VCaP (cell line): ENCODE results near the gene TRAPPC6A.

Experiments used
- H3K27ac ChIP-seq: fragments of 450-650 bp; 2 replicates; pipeline ENCODE4 v1.5.1; 2017
- TF ChIP-seq, protein P1 (sequence below): fragments of 450-650 bp; conservative IDR thresholded peaks from 2 replicates; pipeline ENCODE4 v1.5.1; 2017; ENCODE audit warnings: mild to moderate bottlenecking, moderate library complexity

The TRAPPC6A gene

DNA sequence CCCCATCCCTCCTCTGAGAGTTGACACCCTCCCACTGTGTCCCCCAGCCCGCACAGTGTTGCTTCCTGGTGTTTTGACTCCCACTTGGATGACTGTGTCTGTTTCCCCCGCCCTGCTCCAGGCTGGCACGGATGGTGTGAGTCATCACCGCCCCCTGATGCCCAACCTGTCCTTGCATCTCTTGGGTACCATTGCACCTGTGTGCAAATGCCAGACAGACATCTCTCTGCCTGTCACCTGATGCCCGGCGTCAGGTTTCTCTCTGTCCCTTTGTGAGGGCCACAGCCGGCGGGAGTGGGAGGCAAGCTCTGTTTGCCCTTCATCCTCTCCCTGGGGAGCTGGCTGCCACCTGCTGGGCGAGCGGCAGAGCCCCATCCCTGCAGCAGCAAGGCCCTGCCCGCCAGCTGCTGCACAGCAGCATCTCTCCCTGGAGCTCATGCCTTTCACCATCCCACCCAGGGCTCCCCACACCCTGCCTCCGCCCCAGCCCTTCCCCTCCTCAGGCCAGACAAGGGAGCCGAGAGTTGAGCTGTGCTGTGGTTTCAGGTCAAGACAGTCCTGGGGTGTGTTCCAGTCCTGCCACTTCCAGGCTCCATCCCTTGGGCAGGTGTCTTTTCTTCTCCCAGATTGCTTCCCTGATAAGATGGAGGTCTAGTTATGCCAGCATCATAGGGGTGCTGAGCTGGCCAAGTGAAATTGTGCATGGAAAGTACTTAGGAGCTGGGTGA, 47.0 kb downstream of the TRAPPC6A start:
- H3K27ac ChIP-seq, result peak overlapping the region; percentile 15; the same call in 1 of the 2 replicates
- TF ChIP-seq, protein P1, sequence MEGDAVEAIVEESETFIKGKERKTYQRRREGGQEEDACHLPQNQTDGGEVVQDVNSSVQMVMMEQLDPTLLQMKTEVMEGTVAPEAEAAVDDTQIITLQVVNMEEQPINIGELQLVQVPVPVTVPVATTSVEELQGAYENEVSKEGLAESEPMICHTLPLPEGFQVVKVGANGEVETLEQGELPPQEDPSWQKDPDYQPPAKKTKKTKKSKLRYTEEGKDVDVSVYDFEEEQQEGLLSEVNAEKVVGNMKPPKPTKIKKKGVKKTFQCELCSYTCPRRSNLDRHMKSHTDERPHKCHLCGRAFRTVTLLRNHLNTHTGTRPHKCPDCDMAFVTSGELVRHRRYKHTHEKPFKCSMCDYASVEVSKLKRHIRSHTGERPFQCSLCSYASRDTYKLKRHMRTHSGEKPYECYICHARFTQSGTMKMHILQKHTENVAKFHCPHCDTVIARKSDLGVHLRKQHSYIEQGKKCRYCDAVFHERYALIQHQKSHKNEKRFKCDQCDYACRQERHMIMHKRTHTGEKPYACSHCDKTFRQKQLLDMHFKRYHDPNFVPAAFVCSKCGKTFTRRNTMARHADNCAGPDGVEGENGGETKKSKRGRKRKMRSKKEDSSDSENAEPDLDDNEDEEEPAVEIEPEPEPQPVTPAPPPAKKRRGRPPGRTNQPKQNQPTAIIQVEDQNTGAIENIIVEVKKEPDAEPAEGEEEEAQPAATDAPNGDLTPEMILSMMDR, result peak; percentile 85

DNA sequence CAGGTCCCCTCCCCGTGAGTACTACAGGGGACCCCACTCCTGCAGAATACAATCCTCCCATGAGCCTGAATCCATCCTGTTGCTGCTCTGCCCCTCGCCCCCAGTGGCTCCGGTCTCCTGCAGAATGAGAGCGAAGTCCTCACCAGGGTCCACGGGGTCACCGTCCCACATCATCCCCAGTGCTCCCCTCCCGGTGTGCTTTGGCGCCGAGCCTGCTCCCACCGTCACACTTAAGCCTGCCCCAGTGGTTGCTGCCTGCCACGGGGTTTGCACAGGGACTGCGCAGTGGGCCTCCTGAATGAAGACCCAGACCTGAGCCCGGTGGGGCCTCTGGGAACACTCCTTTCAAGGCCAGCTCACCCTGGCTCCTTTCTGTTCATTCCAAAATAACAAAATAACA, 47.8 kb downstream of the TRAPPC6A start:
- H3K27ac ChIP-seq, result peak overlapping the region; percentile 15; the same call in 1 of the 2 replicates
- TF ChIP-seq, protein P1, result no peak

DNA sequence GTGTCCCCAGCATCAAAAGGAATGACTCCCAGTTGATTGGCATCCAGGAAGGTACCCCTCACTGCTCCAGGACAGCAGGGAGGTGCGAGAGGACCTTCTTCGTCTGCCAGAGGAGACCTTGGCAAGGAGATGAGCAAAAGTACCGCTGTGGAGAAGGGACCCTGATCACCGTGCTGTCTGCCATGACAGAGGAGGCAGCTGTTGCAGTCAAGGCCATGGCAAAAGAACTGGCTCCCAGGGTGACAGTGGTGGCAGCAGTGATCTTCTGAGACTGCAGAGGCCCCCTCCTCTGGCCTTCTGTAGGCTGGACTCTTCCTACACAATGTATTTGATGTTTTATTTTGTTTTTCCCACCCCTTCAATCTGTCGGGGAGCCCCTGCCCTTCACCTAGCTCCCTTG, 49.2 kb downstream of the TRAPPC6A start:
- H3K27ac ChIP-seq, result no peak overlapping the region
- TF ChIP-seq, protein P1, result no peak

DNA sequence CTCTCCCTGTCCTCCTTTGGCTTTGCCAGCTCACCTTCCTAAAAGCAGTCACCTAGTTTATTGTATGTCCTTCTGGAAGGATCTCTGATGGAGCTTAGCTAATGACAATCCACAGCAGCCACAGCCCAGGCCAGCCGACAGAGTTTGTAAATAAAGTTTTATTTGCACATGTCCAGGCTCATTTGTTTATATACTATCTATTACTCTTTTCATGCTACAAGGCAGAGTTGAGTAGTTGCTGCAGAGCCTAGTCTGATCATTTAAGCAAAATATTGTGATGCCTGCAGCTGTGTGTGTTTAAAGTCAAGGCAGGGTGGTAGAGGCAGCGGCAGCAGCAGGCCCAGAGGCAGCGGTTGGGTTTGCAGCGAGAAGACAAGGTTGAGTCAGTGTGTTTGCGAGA, 49.9 kb downstream of the TRAPPC6A start:
- TF ChIP-seq, protein P1, result no peak
- no peak overlapping the region for H3K27ac ChIP-seq

DNA sequence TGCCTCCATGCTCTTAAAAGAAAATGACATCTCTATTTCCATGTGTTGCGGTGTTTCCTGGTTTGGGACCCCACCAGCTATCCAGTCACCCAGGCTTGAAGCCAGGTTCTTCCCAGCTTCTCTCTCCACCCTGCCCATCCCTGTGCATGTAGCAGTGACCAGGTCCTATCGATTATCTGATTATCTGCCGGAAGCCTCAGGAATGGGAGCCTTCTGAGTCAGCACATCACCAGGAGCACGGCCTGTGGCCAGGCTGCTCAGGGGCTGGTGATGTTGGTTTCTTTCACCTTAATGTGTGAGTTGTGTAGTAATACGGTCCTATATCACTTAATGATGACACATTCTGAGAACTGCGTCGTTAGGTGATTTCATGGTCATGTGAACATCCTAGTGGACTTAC, 51.4 kb downstream of the TRAPPC6A start:
- TF ChIP-seq, protein P1, result no peak
- H3K27ac ChIP-seq, result no peak overlapping the region

DNA sequence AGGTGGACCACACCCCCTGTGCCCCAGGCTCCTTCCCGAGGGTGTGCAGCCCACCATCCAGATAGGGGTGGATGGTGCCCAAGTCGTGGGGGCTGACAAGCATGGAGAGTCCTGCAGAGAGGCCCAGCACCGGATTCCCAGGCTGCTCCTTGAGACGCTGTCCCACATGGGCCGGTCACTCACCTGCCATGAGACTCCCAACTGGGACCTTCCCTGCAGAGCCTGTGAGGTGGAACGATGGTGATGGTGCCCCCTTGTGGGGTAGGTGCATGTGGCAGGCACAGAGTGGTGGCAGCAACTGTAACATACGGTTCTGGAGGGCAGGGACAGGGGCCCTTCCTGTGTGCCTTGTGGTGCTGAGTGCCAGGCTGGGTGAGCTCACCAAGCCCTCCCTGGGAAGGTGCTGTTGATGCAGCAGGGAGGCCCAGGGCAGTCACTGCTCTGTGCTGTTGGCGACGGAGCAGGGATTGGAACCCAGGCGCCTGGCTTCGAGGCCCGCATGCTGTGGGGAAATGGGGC, 52.0 kb downstream of the TRAPPC6A start:
- TF ChIP-seq, protein P1, result peak; percentile 77
- no peak overlapping the region for H3K27ac ChIP-seq

DNA sequence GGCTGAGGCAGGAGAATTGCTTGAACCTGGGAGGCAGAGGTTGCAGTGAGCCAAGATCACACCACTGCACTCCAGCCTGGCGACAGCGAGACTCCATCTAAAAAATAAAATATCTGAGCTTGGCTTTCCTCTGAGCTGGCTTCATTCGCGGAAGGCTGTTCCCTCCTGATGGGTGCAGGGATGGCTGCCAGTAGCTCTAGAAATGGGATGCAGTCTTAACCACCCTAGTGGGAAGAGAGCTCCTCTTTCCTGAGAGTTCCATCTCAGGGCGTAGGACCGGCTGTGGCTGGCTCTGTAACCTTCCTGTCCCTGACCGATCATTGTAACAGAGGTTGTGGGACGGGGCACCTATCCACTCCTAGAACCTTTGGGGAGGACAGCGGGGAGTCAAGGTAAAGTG, 52.7 kb downstream of the TRAPPC6A start:
- no peak overlapping the region; the same call in 1 of the 2 replicates for H3K27ac ChIP-seq
- TF ChIP-seq, protein P1, result no peak
